Ovary (tissue), 9 donors: ENCODE measurements around the gene SIGLEC8. TPM values are rescaled to one million over a fixed set of nuclear protein-coding genes. Genes with fewer than 3 reads are reported as not detected.
"Not testable (repeated sequence)": the region's sequence is repeated elsewhere in the genome, so short reads cannot be mapped to it uniquely, and the experiment has no call there.

Experiments
- DNase-seq, 5 donors: peaks; one replicate each; pipeline ENCODE4 v3.0.0-alpha.2; 2019 to 2020
- H3K27ac ChIP-seq, 2 donors: fragments of 200-600 bp; one replicate each; pipeline versions ENCODE4 v1.5.1 to v1.8.0; 2019 to 2022
- H3K27me3 ChIP-seq: fragments of 200-600 bp; one replicate; pipeline ENCODE4 v1.8.0; 2022
- H3K36me3 ChIP-seq: fragments of 200-600 bp; sonication (generic); one replicate; pipeline ENCODE4 v1.5.1; 2019
- H3K4me1 ChIP-seq: one replicate; pipeline ENCODE4 v1.8.1; 2013; ENCODE audit warnings: mild to moderate bottlenecking, moderate library complexity; ENCODE audit not compliant: insufficient read depth
- H3K4me3 ChIP-seq: fragments of 200-600 bp; sonication (generic); one replicate; pipeline ENCODE4 v1.5.1; 2017
- H3K9me3 ChIP-seq, 2 donors: fragments of 200-600 bp in 1 of 2; sonication (generic) in 1 of 2; one replicate each; pipeline versions ENCODE4 v1.5.1 to v1.8.1; 2013 to 2019; ENCODE audit warnings: mild to moderate bottlenecking in 1 of 2, moderate library complexity in 1 of 2
- EP300 ChIP-seq: sonication (generic); formaldehyde crosslinking; IDR thresholded peaks from one replicate; pipeline ENCODE4 v1.6.1; 2017; ENCODE audit warnings: antibody characterized with exemption
- POLR2A ChIP-seq: fragments of 450-650 bp; IDR thresholded peaks from one replicate; pipeline ENCODE4 v1.6.1; 2017; ENCODE audit warnings: antibody characterized with exemption, mild to moderate bottlenecking, moderate library complexity
- WGBS, 3 donors: extraction: QIAGEN DNeasy Blood & Tissue Kit in 1 of 3; methylation state at CpG; one replicate each; pipeline versions ENCODE4 v1.1.5 to v1.1.7; 2013 to 2017; 5-methylcytosine and 5-hydroxymethylcytosine counted together
- intact Hi-C, 4 donors: fragments of 100-400 bp; cut with DNase I; formaldehyde crosslinking; loops; one replicate each; pipeline versions ENCODE4 v1.11.0 to v1.15.1; 2022 to 2023
- polyA plus RNA-seq, 2 donors: library from polyadenylated mRNA; stranded (reverse); fragments of 200-250 nt in 1 of 2; fragments of 350-450 nt in 1 of 2; fragmentation: Illumina TruSeq in 1 of 2; extraction: RNeasy Lipid Tissue Mini Kit (QIAGEN cat#74804) in 1 of 2; gene quantifications; one replicate each; pipeline ENCODE4 v1.2.3, GENCODE V29; 2013 to 2014
- total RNA-seq, 7 donors: library from RNA; depleted of rRNA in 2 of 7; stranded (reverse); fragments of >200 nt in 2 of 7; fragmentation: NEBNext Ultra II Directional in 3 of 7; extraction: Animal tissue kit (Norgen Biotek cat#: 25700) in 3 of 7; gene quantifications; one replicate each; pipeline versions ENCODE4 v1.1.0 to v1.2.4, GENCODE V29; 2016 to 2023
- TF ChIP-seq, protein P1 (sequence below), 3 donors: fragments of 450-650 bp in 2 of 3; fragments of 200-600 bp in 1 of 3; IDR thresholded peaks; one replicate each; pipeline versions ENCODE4 v1.5.1 to v1.8.0; 2016 to 2022; ENCODE audit warnings: antibody characterized with exemption in 3 of 3, mild to moderate bottlenecking in 1 of 3
- donor health status: DM: no; HTN: no; CAD: no; lungs with moderate emphysema.
- donor health status: DM: no; HTN: no; CAD: no.
- donor health status: Bipolar disorder and iron deficiency.
- donor health status: DM: yes; HTN: yes; CAD: no.
- donor health status: DM: no; HTN: no; CAD: no.
- donor health status: DM: yes; HTN: yes; CAD: no.

SIGLEC8 gene
- total and polyA plus RNA-seq, 9 donors: 0.05 to 1.6 (median 0.92) TPM; not detected in 2

DNA sequence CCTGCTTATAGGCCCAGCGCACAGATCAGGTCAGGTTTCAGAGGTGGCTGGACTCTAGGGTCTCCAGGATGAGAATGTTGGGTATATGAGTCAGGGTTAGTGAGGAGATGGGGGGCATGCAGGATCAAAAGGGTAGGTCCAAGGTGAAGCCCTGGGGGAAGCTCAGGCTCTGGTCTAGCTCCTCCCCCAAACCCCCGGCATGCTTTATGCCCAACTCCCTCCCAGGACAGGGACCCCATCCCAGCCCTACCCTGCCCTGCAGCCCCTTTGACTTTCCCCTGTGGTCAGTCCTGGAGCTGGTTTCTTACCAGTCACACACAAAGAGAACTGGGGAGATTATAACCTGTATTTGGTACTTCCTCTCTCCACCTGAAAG is 10.3 kb upstream of the SIGLEC8 start:
- intact Hi-C loops: loop anchor here in 1 of 4 donors (10.0 kb wide), 1 partner anchor 186 kb away; no protein-coding TSS in a partner anchor

DNA sequence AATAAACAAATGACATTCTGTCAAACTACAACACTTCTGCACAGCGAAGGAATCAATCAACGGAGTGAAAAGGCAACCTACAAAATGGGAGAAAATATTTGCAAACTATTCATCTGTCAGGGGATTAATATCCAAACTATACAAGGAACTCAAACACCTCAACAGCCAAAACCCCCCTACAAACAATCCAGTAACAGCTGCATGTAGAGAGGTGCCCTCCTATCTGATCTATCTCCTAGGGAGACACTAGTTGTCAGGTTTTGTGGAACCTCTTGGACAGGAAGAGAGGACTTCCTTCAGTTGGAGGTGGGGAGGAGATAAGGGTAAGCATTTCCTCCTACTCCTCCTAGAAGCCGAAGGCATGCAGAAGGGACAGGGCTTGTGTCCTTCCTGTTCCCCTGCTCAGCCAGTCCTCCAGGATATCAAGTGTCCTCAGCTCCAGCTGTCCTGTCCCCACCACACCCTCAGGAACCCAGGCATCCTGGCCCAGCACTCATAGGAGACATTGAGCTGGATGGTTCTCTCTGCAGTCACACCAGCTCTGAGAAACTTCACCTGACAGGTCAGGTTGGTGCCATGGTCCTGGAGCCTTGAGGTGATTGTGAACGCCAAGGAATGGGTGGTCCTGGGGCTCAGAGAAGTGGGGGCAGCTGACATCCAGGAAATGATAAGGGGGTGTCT is 9.8 kb upstream of the SIGLEC8 start:
- H3K27me3 ChIP-seq: no peaks in the 10 kb centered on the region
- no peak for DNase-seq
- no peaks in the 10 kb centered on the region for H3K36me3 ChIP-seq
- no peaks in the 10 kb centered on the region for H3K9me3 ChIP-seq
- no peaks in the 10 kb centered on the region for H3K4me1 ChIP-seq
- no peak overlapping the region for H3K27ac ChIP-seq
- intact Hi-C loops: loop anchor here in 1 of 4 donors (10.0 kb wide), 1 partner anchor 187 kb away; no protein-coding TSS in a partner anchor
- TF ChIP-seq EP300 (no peak), POLR2A (no peak)
- TF ChIP-seq, protein P1, sequence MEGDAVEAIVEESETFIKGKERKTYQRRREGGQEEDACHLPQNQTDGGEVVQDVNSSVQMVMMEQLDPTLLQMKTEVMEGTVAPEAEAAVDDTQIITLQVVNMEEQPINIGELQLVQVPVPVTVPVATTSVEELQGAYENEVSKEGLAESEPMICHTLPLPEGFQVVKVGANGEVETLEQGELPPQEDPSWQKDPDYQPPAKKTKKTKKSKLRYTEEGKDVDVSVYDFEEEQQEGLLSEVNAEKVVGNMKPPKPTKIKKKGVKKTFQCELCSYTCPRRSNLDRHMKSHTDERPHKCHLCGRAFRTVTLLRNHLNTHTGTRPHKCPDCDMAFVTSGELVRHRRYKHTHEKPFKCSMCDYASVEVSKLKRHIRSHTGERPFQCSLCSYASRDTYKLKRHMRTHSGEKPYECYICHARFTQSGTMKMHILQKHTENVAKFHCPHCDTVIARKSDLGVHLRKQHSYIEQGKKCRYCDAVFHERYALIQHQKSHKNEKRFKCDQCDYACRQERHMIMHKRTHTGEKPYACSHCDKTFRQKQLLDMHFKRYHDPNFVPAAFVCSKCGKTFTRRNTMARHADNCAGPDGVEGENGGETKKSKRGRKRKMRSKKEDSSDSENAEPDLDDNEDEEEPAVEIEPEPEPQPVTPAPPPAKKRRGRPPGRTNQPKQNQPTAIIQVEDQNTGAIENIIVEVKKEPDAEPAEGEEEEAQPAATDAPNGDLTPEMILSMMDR (IDR thresholded peaks at IDR 0.05): no peak
- no peak overlapping the region for H3K4me3 ChIP-seq
- 64 to 73% (median 71%) methylated on average over 4 of the region's 4 CpGs for WGBS, 3 donors

More for the DNA sequence above, 10.3 kb upstream of the SIGLEC8 start:
- 64 to 76% (median 65%) methylated on average over 2 of the region's 2 CpGs for WGBS, 3 donors
- no peaks in the 10 kb centered on the region for H3K36me3 ChIP-seq
- H3K9me3 ChIP-seq: no peaks in the 10 kb centered on the region
- TF ChIP-seq POLR2A (no peak), EP300 (no peak)
- TF ChIP-seq, protein P1 (IDR thresholded peaks at IDR 0.05): no peak
- DNase-seq: no peak
- H3K27ac ChIP-seq: no peak overlapping the region
- H3K4me1 ChIP-seq: no peaks in the 10 kb centered on the region
- H3K4me3 ChIP-seq: no peak overlapping the region
- H3K27me3 ChIP-seq: no peaks in the 10 kb centered on the region

DNA sequence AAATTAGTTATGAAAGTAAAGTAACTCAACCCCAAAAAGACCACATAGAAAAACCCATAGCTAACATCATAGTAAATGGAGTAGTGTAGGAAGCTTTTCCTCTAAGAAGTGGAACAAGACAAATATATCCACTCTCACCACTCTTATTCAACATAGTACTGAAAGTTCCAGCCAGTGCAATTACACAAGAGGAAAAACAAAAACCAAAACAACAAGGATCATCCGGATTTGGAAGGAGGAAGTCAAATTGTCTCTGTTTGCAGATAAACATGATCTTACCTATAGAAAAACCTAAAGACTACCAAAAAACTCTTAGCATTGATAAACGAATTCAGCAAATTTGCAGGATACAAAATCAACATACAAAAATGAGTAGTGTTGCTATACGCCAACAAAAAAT is 8.5 kb upstream of the SIGLEC8 start:
- H3K27ac ChIP-seq: no peak overlapping the region
- DNase-seq: no peak
- no peak overlapping the region for H3K4me3 ChIP-seq
- 54 to 62% (median 57%) methylated on average over 3 of the region's 3 CpGs for WGBS, 3 donors
- TF ChIP-seq POLR2A: no peak
- TF ChIP-seq, protein P1 (IDR thresholded peaks at IDR 0.05): no peak
- no peak for TF ChIP-seq EP300
- H3K36me3 ChIP-seq: no peaks in the 10 kb centered on the region
- H3K9me3 ChIP-seq: no peaks in the 10 kb centered on the region
- intact Hi-C loops: loop anchor here in 1 of 4 donors (10.0 kb wide), 1 partner anchor 188 kb away; no protein-coding TSS in a partner anchor
- no peaks in the 10 kb centered on the region for H3K4me1 ChIP-seq
- no peaks in the 10 kb centered on the region for H3K27me3 ChIP-seq

DNA sequence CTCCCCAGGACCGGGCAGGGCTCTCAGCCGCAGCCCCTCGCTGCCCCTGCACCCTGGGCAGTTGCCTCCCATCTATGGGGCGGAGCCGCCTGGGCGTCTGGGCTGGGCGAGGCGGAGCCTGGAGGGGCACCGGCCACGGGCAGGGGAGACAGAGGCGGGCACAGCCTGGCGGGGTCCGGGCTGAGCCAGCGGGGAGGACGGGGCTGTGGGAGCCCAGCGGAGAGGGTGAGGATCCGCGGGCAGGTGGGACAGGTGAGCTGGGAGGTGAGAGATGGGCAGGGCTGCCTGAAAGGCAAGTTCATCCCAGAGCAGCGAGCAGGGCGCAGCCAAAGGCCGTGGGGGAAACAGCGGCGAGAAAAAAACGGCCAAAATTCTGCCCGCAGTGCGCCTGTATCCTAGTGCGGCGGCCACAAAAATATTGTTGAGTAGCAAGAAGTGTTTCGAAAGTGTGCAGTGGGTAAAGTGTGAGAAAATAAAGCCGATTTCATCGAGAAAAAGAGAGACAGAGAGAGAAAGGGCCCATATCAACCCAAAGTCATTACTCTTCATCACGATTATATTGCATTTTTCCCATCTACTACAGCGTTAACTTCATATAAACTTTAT is 5.8 kb upstream of the SIGLEC8 start:
- H3K27ac ChIP-seq, H3K36me3 ChIP-seq, H3K27me3 ChIP-seq, H3K4me3 ChIP-seq, H3K9me3 ChIP-seq, H3K4me1 ChIP-seq, DNase-seq: not testable (repeated sequence)
- intact Hi-C loops: loop anchor here in 1 of 4 donors (10.0 kb wide), 1 partner anchor 191 kb away; no protein-coding TSS in a partner anchor
- WGBS, 3 donors: 23 to 32% (median 26%) methylated on average over 14 to 15 of the region's 33 CpGs

DNA sequence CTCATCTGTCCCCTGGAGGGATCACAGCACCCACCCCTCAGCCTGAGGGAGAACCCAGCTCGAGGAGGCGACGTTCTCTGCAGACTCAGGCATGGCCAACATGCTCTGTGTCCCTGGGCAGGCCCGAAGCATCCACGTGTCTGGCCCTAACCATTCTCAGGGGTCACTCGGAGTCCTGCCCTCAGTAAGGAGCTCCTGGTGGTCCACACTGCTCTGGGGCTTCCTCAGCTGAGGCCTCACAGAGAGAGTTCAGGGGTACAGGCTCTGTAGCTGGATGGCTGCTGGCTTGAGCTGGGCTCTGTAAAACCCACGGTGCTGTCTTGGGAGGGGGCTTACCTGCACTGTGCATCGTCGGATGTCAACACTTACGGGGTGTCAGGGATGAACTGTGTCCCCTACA is 4.4 kb upstream of the SIGLEC8 start:
- intact Hi-C loops: loop anchor here in 1 of 4 donors (10.0 kb wide), 1 partner anchor 192 kb away; no protein-coding TSS in a partner anchor
- Histone ChIP-seq H3K27me3 (no peaks in the 10 kb centered on the region), H3K4me1 (no peaks in the 10 kb centered on the region), H3K36me3 (no peaks in the 10 kb centered on the region), H3K27ac (no peak overlapping the region), H3K9me3 (no peaks in the 10 kb centered on the region), H3K4me3 (no peak overlapping the region)
- no peak for TF ChIP-seq POLR2A
- TF ChIP-seq EP300: no peak
- TF ChIP-seq, protein P1 (IDR thresholded peaks at IDR 0.05): no peak
- DNase-seq: no peak
- 73 to 87% (median 82%) methylated on average over 9 to 10 of the region's 10 CpGs for WGBS, 3 donors
